A673 (cell line): ENCODE results near the gene DDX54.

Source experiments
- CTCF ChIP-seq: fragments of 300-800, 200-600 bp; sonication (generic); conservative IDR thresholded peaks from 2 replicates; pipeline ENCODE4 v1.5.1; 2017; ENCODE audit warnings: low read depth, mild to moderate bottlenecking, antibody characterized with exemption, low read length, moderate library complexity, mixed read lengths
- EZH2 ChIP-seq: fragments of 200-600 bp; sonication (generic); IDR thresholded peaks from 2 replicates; pipeline ENCODE4 v1.6.1; 2017; ENCODE audit warnings: borderline replicate concordance, low read depth, mild to moderate bottlenecking, mixed read lengths, antibody characterized with exemption, low read length; ENCODE audit not compliant: poor library complexity, severe bottlenecking

DNA sequence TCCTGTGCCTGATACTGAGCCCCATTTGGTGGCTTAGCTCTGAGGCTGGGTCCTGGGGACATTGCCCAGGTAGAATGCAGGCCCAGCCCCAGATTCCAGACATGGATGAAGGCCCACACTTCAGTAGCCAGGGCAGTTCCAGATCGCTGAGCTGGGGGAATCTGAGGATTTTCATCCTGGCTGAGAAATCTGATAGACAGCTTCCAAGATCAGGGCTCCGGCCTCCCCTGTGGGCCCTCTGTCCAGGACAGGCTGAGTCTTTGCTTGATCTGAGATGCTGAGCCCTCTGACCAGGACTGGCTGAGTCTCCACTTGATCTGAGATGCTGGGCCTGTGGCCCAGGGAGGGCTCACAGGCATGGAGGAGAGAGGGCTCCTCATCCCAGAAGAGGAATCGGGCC is 46.5 kb downstream of the DDX54 start:
- TF ChIP-seq CTCF, result no peak
- no peak for TF ChIP-seq EZH2
